Endometrium (tissue), 2 donors: ENCODE measurements around the gene APOBEC3G.

Experiments
- FAIRE-seq: peaks from 2 replicates; lab custom pipeline; 2012; peaks lifted over from hg19 to GRCh38; lab: Jason Lieb, UNC
- donor health status: control.
- donor health status: control.

APOBEC3G gene

DNA sequence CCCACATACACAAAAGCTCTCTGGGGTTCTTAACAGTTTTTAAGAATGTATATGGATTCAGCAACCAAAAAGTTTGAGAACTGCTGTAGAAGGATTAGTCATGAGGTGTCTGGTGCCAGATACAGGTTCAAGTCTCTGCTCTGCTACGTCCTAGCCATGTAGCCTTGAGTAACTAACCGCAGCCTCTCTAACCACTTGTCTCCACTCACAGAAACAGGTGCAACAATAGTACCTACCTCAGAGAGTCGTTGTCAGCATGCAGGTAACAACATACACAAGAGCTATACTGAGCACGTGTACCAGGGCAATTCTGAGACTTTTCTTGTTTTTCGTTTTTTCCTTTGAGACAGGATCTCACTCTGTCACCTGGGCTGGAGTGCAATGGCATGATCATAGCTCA lies 48.5 kb downstream of the APOBEC3G start:
- FAIRE-seq, result no peak

- no peak for FAIRE-seq
Observed at GRCh38 chr22:39128508-39128907, 51.4 kb downstream of the APOBEC3G start.

DNA sequence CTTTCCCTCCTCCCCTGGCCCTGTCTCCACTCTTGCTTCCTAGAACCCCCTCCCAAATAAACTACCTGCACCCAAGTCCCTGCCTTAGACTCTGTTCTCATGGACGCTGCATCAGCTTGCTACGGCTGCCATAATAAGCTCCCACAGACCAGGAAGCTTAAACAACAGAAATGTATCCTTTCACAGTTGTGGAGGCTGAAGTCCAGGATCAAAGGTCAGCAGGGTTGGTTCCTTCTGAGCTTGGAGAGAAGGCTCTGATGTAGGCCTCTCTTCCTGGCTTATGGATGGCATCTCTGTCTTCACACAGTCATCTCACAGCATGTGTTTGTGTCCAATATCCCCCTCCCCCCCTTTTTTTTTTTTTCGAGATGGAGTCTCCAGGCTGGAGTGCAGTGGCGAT lies 52.0 kb downstream of the APOBEC3G start:
- no peak for FAIRE-seq

DNA sequence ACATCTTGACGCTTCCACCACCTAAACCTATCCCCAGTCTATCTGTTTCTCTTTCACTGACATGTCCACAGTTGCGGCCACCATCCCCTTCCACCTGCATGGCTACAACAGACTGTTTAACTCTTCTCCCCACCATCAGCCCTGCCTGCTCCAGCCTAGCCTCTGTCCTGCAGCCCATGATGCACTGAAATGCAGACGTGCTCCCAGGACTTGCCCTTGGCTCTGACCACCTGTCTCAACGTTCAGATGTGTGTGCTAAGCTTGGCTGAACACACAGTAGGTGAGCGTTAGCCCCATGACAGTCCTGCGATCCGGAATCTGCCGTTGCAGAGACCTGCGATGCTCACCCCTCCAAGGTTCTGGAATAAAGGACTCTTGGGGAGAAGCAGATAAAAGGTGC lies 52.7 kb downstream of the APOBEC3G start:
- FAIRE-seq, result no peak

DNA sequence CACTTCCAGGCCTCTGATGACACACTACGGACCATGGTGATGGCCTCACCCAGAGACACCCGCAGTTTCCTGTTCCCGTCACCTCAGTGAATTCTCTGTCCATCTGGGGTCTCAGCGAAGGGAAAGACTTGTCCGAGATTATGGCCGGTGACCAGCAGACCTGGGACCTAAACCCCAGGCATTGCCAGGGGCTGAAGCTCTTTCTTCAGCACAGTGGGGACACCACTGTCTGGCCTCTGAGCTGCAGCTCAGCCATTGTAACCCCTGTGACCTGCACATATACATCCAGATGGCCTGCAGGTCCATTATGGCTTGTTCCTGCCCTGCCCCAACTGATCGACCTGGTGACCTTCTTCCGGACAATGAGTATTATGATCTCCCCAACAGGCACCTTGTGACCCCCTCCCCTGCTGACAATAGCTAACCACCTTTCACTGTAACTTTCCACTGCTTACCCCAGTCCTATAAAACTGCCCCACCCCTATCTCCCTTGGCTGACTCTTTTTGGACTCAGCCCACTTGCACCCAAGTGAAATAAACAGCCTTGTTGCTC lies 53.2 kb downstream of the APOBEC3G start:
- FAIRE-seq, result no peak

DNA sequence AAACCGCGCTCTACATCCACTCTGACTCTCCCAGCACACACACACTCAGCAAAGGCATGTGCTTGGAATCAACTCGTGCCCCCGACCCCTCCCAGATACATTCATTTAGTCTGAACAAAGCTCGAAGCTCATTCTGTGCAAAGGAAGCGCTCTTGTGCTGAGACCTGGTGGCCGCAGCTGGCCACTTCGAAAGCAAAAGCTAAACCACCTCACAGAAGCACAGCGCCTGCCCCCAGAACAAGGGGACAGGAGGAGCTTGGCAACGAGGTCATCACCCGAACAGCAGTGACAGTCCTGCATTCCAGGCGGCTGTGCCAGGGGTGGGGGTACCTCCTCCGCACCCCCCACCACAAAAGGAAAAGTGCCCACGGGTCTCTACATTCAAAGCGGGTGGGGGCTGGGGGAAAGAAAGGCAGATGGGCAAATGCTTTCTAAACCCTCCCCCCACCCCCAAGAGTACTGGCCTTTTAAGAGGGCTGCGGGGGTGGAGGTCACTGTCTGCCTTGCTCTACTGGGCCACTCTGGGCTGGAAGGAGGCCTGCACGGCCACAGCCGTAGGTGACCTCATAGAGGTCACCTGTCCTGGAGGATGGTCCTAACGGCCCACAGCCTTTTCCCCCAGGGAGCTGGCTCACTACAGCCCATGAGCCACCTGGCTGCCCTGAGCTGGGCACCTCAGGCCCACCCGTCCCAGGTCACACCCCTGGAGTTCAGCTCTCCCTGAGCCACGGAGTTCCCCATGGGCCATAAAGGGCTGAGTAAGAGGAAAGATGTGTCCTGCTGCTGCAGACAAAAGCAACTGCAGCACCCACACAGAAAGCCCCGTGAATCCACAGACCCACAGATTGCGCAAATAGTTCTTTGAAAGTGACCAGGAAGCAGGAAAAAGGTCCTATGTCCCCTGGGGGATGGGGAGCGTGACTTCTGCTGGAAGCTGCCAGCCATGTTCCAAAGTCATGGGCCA lies 54.1 kb downstream of the APOBEC3G start:
- no peak for FAIRE-seq

DNA sequence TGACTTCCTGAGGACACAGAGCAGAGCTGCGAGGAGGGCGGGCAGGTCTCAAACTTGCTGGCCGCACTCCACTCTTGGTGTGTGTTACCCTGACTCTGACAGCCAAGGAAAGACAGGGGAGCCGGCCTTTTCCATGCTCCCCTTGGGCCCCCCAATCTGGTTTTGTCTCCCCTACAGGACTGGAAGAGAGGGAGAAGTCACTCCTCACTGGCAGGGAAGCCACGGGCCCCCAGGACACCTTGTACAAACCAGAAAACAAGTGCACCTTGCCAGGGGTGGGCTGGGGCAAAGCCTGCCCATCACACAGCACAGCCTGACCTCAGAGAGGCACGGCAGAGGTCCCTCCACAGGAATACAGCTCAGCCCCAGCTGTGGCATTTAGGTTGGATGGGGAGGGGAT lies 55.2 kb downstream of the APOBEC3G start:
- no peak for FAIRE-seq

- no peak for FAIRE-seq
Observed at GRCh38 chr22:39132871-39133524, 55.9 kb downstream of the APOBEC3G start.

- no peak for FAIRE-seq
Observed at GRCh38 chr22:39133871-39134270, 56.8 kb downstream of the APOBEC3G start.

GRCh38 chr22:39134366-39135091 lies 57.5 kb downstream of the APOBEC3G start:
- FAIRE-seq, result no peak

DNA sequence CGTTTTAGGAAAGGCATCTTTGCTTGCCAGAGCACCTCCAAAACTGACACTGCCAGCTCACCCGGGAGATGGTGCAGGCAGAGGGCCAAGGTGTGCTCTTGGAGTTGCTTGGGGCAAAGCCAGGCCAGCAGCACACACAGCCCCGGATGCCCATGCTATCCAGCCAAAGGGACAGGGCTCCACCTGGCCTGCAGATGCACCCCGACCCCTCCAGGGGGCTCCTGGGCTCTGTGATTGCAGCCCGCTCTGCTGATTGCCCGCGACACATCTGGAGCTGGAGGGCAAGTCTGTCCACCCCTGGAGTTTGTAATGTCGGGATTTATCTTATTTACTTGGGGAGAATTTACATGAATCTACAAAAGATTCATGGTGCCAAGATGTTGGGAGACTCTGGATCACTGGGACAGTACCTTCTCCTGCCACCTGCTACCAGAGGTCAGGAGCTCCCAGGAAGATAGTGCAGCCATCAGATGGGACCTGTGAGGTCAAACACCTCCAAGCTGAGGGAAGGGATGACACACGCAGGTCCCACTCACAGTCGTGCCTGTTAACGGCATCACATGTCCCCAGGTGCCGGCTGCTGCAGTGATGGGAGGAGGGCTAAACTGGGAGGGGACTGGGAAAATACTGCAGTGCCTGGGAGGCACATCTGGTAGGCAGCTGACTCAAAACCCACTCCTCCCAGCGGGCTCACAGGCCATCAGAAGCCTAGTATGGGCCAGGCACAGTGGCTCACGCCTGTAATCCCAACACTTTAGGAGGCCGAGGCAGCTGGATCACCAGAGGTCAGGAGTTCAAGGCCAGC lies 58.2 kb downstream of the APOBEC3G start:
- FAIRE-seq, result no peak

DNA sequence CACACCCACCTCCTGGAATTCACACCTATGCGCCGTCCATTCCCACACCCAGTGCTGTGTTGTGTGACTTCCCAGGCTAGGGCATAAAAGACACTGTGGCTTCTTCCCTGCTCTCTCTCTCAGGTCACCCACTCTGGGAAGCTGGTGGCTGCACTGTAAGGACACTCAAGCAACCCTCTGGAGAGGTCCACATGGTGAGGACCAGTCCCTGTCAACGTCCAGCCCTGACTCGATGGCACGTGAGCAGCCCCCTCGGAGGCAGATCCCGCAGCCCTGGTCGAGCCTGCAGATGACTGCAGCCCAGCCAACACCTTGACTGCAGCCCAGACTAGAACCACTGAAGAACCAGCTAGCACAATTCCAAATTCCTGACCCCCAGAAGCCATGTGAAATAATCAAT lies 59.2 kb downstream of the APOBEC3G start:
- FAIRE-seq, result no peak
